GM12878 (cell line): ENCODE results near the gene UBE2Q2. TPM values are rescaled to one million over a fixed set of nuclear protein-coding genes. Genes with fewer than 3 reads are reported as not detected.

Source experiments
- ATAC-seq: fragments of 200-7000 bp; cut with Tn5 transposase; 3 replicates; pipeline ENCODE4 v1.9.1; 2020; ENCODE audit warnings: mild to moderate bottlenecking, moderate library complexity
- Bru-seq: library from RNA; stranded (reverse); fragments of 400-500 nt; gene quantifications from one replicate; lab custom pipeline; 2021; lab: Mats Ljungman, UMichigan
- BruChase-seq, 2 experiments: library from RNA; stranded (reverse); fragments of 400-500 nt; gene quantifications; one replicate each; lab custom pipeline; 2021; lab: Mats Ljungman, UMichigan
- BruUV-seq: library from RNA; stranded (reverse); fragments of 400-500 nt; replicated peaks from 2 replicates; lab custom pipeline; 2021; lab: Mats Ljungman, UMichigan
- CTCF ChIA-PET: fragments of 300-600 bp; sonication (Branson Sonifier 250); formaldehyde crosslinking; extraction: SDS; loops from one replicate; lab custom pipeline; 2021; ENCODE audit warnings: inconsistent platforms; lab: Yijun Ruan, JAX
- POLR2A ChIA-PET: fragments of 350-600 bp; formaldehyde crosslinking; extraction: SDS; loops from one replicate; lab custom pipeline; 2021; ENCODE audit warnings: inconsistent platforms; lab: Charles Lee
- RAD21 ChIA-PET: fragments of 300-600 bp; sonication (Branson Sonifier 250); formaldehyde crosslinking; loops from one replicate; lab custom pipeline; 2023; ENCODE audit warnings: antibody characterized with exemption; ENCODE audit not compliant: unreplicated experiment; lab: Charles Lee
- SMC1A ChIA-PET: fragments of 300-600 bp; sonication (Branson Sonifier 250); formaldehyde crosslinking; loops from one replicate; lab custom pipeline; 2023; ENCODE audit not compliant: unreplicated experiment, uncharacterized antibody; lab: Charles Lee
- DNase-seq: peaks from one replicate; pipeline ENCODE4 v3.0.0-alpha.2; 2011; ENCODE audit warnings: low read depth, low spot score
- FAIRE-seq: peaks from 3 replicates; lab custom pipeline; 2011; peaks lifted over from hg19 to GRCh38; lab: Jason Lieb, UNC
- H2AFZ ChIP-seq: 2 replicates; pipeline ENCODE4 v1.6.0; 2011; ENCODE audit warnings: low read depth, low read length, control low read depth; ENCODE audit not compliant: control insufficient read depth
- H3K27ac ChIP-seq: 2 replicates; pipeline ENCODE4 v1.5.1; 2011; ENCODE audit warnings: control low read depth; ENCODE audit not compliant: control insufficient read depth, insufficient read depth
- H3K27me3 ChIP-seq, 2 experiments: replicated peaks in 1 of 2; 2 replicates each; pipeline versions ENCODE4 v1.6.0 to v1.6.1; 2011; ENCODE audit warnings: low read length in 1 of 2; ENCODE audit not compliant: control insufficient read depth in 2 of 2, insufficient read depth in 2 of 2
- H3K36me3 ChIP-seq, 2 experiments: 2 replicates each; pipeline ENCODE4 v1.5.1; 2011; ENCODE audit warnings: low read length in 1 of 2; ENCODE audit not compliant: control insufficient read depth in 2 of 2, insufficient read depth in 2 of 2
- H3K4me1 ChIP-seq: 2 replicates; pipeline ENCODE4 v1.6.1; 2011; ENCODE audit warnings: mild to moderate bottlenecking, low read length, moderate library complexity, mixed read lengths; ENCODE audit not compliant: control insufficient read depth, insufficient read depth
- H3K4me2 ChIP-seq: 2 replicates; pipeline ENCODE4 v1.6.0; 2011; ENCODE audit warnings: control low read depth; ENCODE audit not compliant: control insufficient read depth, insufficient read depth
- H3K4me3 ChIP-seq: fragments of 200-600 bp; sonication (generic); 2 replicates; pipeline ENCODE4 v1.5.1; 2016
- H3K79me2 ChIP-seq: 2 replicates; pipeline ENCODE4 v1.6.0; 2011; ENCODE audit warnings: low read length; ENCODE audit not compliant: control insufficient read depth, insufficient read depth
- H3K9ac ChIP-seq: 2 replicates; pipeline ENCODE4 v1.8.0; 2011; ENCODE audit warnings: low read length, control low read depth, mixed read lengths; ENCODE audit not compliant: control insufficient read depth, insufficient read depth
- H3K9me3 ChIP-seq: replicated peaks from 3 replicates; pipeline ENCODE4 v1.5.1; 2011; ENCODE audit warnings: mild to moderate bottlenecking, low read length; ENCODE audit not compliant: control insufficient read depth, insufficient read depth
- H4K20me1 ChIP-seq: 2 replicates; pipeline ENCODE4 v1.6.0; 2011; ENCODE audit not compliant: control insufficient read depth, insufficient read depth
- GATAD2B ChIP-seq: fragments of 450-650 bp; conservative IDR thresholded peaks from 2 replicates; pipeline ENCODE4 v1.6.1; 2017; ENCODE audit warnings: low read depth, mild to moderate bottlenecking, moderate library complexity
- HDGF ChIP-seq: fragments of 450-650 bp; IDR thresholded peaks from 2 replicates; pipeline ENCODE4 v1.6.1; 2016; ENCODE audit warnings: antibody characterized with exemption
- IKZF1 ChIP-seq: fragments of 450-650 bp; conservative IDR thresholded peaks from 2 replicates; pipeline ENCODE4 v1.6.1; 2017; ENCODE audit warnings: antibody characterized with exemption, mild to moderate bottlenecking
- MEF2A ChIP-seq: IDR thresholded peaks from 2 replicates; pipeline ENCODE4 v1.6.1; 2011; ENCODE audit warnings: low read depth, mild to moderate bottlenecking, low read length, moderate library complexity; ENCODE audit not compliant: insufficient read depth
- MXI1 ChIP-seq: fragments of 150-350 bp; IDR thresholded peaks from 2 replicates; pipeline ENCODE4 v1.6.1; 2011; ENCODE audit warnings: low read depth, mild to moderate bottlenecking, inconsistent platforms, low read length, improper control_type of control experiment
- NR2F1 ChIP-seq: fragments of 450-650 bp; conservative IDR thresholded peaks from 2 replicates; pipeline ENCODE4 v1.6.1; 2017; ENCODE audit warnings: mild to moderate bottlenecking
- SIN3A ChIP-seq: IDR thresholded peaks from 2 replicates; pipeline ENCODE4 v1.6.1; 2012; ENCODE audit warnings: low read depth, low read length, improper control_type of control experiment
- SMARCA5 ChIP-seq: fragments of 450-650 bp; IDR thresholded peaks from 2 replicates; pipeline ENCODE4 v1.6.1; 2017; ENCODE audit warnings: mild to moderate bottlenecking
- TCF3 ChIP-seq: IDR thresholded peaks from 2 replicates; pipeline ENCODE4 v1.6.1; 2012; ENCODE audit warnings: low read depth, mild to moderate bottlenecking, low read length, borderline replicate concordance; ENCODE audit not compliant: insufficient read depth
- ZNF622 ChIP-seq: fragments of 450-650 bp; IDR thresholded peaks from 2 replicates; pipeline ENCODE4 v1.6.1; 2017; ENCODE audit warnings: mild to moderate bottlenecking, inconsistent platforms
- WGBS: methylation state at CpG from one replicate; pipeline ENCODE4 v1.1.6; 2016; ENCODE audit warnings: low lambda C conversion rate; ENCODE audit not compliant: insufficient replicate concordance, insufficient coverage; ENCODE audit errors: missing lambda C conversion rate; 5-methylcytosine and 5-hydroxymethylcytosine counted together
- in situ Hi-C: fragments of 300-500 bp; cut with MboI; formaldehyde crosslinking; loops from 9 replicates; pipeline ENCODE4 v1.14.3; 2018; ENCODE audit warnings: mixed read lengths
- intact Hi-C: fragments of 100-400 bp; cut with micrococcal nuclease; formaldehyde crosslinking; loops from one replicate; pipeline ENCODE4 v1.14.2; 2022; ENCODE audit not compliant: unreplicated experiment
- long read RNA-seq, 2 experiments: library from polyadenylated mRNA; unstranded; transcript quantifications; one replicate each; pipeline ENCODE4 v2.0.0, GENCODE V29; 2019 to 2020
- polyA minus RNA-seq, 3 experiments: library from RNA; depleted of rRNA, polyadenylated mRNA; stranded (reverse); fragments of >200 nt; gene quantifications; 2 replicates each; pipeline ENCODE4 v1.2.3, GENCODE V29; 2011
- polyA plus RNA-seq, 11 experiments: library from polyadenylated mRNA; depleted of rRNA in 4 of 11; unstranded in 6 of 11; stranded (reverse) in 5 of 11; fragments of >200 nt; fragmentation: Nextera tagmentation in 4 of 11; fragmentation: Illumina TruSeq in 1 of 11; extraction: Ambion mirVana in 4 of 11; extraction: Trizol in 1 of 11; gene quantifications; 1 replicate in 1 of 11; 2 replicates in 10 of 11; pipeline versions ENCODE4 v1.2.1 to v1.2.3, GENCODE V29; 2011 to 2016; ENCODE audit warnings: inconsistent platforms in 2 of 11, missing spikeins in 2 of 11, low read depth in 1 of 11
- total RNA-seq, 4 experiments: library from RNA; depleted of rRNA in 3 of 4; stranded (reverse); fragments of >200 nt in 3 of 4; fragmentation: Illumina TruSeq in 1 of 4; extraction: Trizol in 1 of 4; gene quantifications; 2 replicates each; pipeline versions ENCODE4 v1.2.1 to v1.2.3, GENCODE V29; 2013 to 2021
- TF ChIP-seq, protein P1 (sequence below): IDR thresholded peaks from 2 replicates; pipeline ENCODE4 v1.6.1; 2012; ENCODE audit warnings: low read depth, low read length, improper control_type of control experiment
- TF ChIP-seq, protein P2 (sequence below): fragments of 450-650 bp; IDR thresholded peaks from 2 replicates; pipeline ENCODE4 v1.6.1; 2017; ENCODE audit warnings: mild to moderate bottlenecking, moderate library complexity

The UBE2Q2 gene
- total RNA-seq (2013; cell fraction: nucleolus; rRNA removed): 23.1 and 32.2 TPM in 2 replicates
- 19.8 and 21.8 TPM in 2 replicates for total RNA-seq (2014; rRNA removed)
- total RNA-seq (2014; rRNA removed; fragmentation: Illumina TruSeq; extraction: Trizol): 28.9 and 31.9 TPM in 2 replicates
- 22.0 and 22.7 TPM in 2 replicates for total RNA-seq (2021)
- polyA plus RNA-seq (2011; ENCODE audit: low read depth): 9.2 TPM
- 23.2 and 30.6 TPM in 2 replicates for polyA plus RNA-seq (2011; rRNA removed)
- polyA plus RNA-seq (2011; cell fraction: cytosol; rRNA removed): 8.3 and 9.4 TPM in 2 replicates
- 17.1 and 21.5 TPM in 2 replicates for polyA plus RNA-seq (2011; cell fraction: nucleus; rRNA removed)
- polyA plus RNA-seq (2012): 15.1 and 15.4 TPM in 2 replicates
- polyA plus RNA-seq (2014; fragmentation: Illumina TruSeq; extraction: Trizol): 24.8 and 33.0 TPM in 2 replicates
- 10 to 100 TPM; 11.1 to 13.0 TPM for polyA plus RNA-seq (2014; fragmentation: Nextera tagmentation; extraction: Ambion mirVana)
- 14.3 and 18.4 TPM in 2 replicates for polyA plus RNA-seq (2014; rRNA removed)
- 10 to 100 TPM; 21.1 to 28.8 TPM for polyA plus RNA-seq (2016; fragmentation: Nextera tagmentation; extraction: Ambion mirVana)
- 10.6 and 12.8 TPM in 2 replicates for polyA minus RNA-seq (2011; rRNA and poly(A)+ RNA removed)
- 7.3 and 12.6 TPM in 2 replicates for polyA minus RNA-seq (2011; cell fraction: cytosol; rRNA and poly(A)+ RNA removed)
- 15.8 and 27.4 TPM in 2 replicates for polyA minus RNA-seq (2011; cell fraction: nucleus; rRNA and poly(A)+ RNA removed)
- percentile 87 among the genes with signal in this experiment for Bru-seq, nascent RNA
- percentile 78 among the genes with signal in this experiment for BruChase-seq, experiment 1, labeled RNA remaining after a 6-hour chase
- percentile 80 among the genes with signal in this experiment for BruChase-seq, experiment 2, labeled RNA remaining after a 2-hour chase
- long read RNA-seq, experiment 1, transcript UBE2Q2-201 (13 exons, 3,130 nt): major isoform, 12 of 17 reads
- long read RNA-seq, experiment 1, partial matches to known transcripts: 1 of 17 reads
- long read RNA-seq, experiment 1, other reads (novel, unspliced or antisense): 3 of 17 reads
- long read RNA-seq, experiment 2, partial matches to known transcripts: 6 of 15 reads
- long read RNA-seq, experiment 2, other reads (novel, unspliced or antisense): 5 of 15 reads

DNA sequence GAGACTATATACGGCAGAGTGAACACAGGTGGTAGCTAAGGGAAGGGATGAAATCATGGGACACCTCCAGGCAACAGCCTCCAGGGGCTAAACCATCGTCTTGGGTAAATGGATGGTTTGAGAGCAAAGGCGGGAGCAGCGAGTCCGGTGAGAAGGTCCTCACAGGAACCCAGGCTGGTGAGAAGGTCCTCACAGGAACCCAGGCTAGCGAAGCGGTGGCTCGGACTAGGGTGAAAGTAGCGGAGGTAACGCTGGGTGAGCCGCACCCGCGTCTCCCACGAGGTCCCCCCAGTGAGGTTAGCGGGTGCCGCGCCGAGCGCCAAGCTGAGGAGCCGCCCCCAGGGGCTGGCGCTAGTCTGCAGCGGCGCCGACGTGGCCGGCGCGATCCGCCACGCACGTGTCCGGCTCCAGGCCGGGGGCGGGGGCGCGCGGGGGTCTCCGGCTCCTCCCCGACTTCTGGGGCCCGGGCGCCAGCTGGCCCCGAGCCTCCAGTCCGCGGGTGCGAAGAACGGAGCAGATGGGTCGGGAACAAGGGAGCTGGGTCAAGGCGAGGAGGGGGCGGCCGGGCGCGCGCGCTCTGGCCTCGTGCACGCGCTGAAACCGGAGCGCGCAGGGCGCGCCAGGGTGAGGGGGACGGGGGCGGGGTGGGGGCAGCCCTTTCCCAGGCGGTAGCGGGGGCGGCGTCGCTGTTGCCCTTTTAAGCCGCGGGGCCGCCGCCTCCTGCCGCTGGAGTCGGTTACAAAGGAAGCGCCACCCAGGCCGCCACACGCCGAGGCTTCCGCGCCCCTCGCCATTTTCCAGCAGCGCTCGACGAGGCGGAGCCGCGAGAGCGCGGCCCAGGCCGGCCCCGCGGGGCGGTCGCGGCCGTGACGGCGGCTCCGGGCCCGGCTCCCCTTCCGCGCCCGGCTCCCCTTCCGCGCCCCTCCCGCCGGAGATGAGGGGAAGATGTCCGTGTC is at the start of gene UBE2Q2:
UBE2Q2 (plus strand) TSS at position 726 of the 956 bp plus-strand sequence; CDS start at position 946, 220 bp downstream.
- intact Hi-C loops: no loop called here
- ATAC-seq: peak; percentile 78
- TF ChIP-seq TCF3: 0 out of 2 replicates have a peak, but pooled peaks have one; percentile 6
- TF ChIP-seq SMARCA5: peak; percentile 68
- TF ChIP-seq MXI1: peak; percentile 79; the same call in 1 of the 2 replicates
- TF ChIP-seq MEF2A: no peak
- TF ChIP-seq, protein P1, sequence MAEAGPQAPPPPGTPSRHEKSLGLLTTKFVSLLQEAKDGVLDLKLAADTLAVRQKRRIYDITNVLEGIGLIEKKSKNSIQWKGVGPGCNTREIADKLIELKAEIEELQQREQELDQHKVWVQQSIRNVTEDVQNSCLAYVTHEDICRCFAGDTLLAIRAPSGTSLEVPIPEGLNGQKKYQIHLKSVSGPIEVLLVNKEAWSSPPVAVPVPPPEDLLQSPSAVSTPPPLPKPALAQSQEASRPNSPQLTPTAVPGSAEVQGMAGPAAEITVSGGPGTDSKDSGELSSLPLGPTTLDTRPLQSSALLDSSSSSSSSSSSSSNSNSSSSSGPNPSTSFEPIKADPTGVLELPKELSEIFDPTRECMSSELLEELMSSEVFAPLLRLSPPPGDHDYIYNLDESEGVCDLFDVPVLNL: no peak
- 0 out of 2 replicates have a peak, but pooled peaks have one; percentile 24 for TF ChIP-seq SIN3A
- no peak for TF ChIP-seq ZNF622
- TF ChIP-seq HDGF: 0 out of 2 replicates have a peak, but pooled peaks have one; percentile 21
- TF ChIP-seq IKZF1: peak; percentile 75
- TF ChIP-seq, protein P2, sequence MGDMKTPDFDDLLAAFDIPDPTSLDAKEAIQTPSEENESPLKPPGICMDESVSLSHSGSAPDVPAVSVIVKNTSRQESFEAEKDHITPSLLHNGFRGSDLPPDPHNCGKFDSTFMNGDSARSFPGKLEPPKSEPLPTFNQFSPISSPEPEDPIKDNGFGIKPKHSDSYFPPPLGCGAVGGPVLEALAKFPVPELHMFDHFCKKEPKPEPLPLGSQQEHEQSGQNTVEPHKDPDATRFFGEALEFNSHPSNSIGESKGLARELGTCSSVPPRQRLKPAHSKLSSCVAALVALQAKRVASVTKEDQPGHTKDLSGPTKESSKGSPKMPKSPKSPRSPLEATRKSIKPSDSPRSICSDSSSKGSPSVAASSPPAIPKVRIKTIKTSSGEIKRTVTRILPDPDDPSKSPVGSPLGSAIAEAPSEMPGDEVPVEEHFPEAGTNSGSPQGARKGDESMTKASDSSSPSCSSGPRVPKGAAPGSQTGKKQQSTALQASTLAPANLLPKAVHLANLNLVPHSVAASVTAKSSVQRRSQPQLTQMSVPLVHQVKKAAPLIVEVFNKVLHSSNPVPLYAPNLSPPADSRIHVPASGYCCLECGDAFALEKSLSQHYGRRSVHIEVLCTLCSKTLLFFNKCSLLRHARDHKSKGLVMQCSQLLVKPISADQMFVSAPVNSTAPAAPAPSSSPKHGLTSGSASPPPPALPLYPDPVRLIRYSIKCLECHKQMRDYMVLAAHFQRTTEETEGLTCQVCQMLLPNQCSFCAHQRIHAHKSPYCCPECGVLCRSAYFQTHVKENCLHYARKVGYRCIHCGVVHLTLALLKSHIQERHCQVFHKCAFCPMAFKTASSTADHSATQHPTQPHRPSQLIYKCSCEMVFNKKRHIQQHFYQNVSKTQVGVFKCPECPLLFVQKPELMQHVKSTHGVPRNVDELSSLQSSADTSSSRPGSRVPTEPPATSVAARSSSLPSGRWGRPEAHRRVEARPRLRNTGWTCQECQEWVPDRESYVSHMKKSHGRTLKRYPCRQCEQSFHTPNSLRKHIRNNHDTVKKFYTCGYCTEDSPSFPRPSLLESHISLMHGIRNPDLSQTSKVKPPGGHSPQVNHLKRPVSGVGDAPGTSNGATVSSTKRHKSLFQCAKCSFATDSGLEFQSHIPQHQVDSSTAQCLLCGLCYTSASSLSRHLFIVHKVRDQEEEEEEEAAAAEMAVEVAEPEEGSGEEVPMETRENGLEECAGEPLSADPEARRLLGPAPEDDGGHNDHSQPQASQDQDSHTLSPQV: peak; percentile 49; the same call in 1 of the 2 replicates
- peak; percentile 68 for TF ChIP-seq GATAD2B
- 0 out of 2 replicates have a peak, but pooled peaks have one; percentile 50 for TF ChIP-seq NR2F1

More for the DNA sequence above, at the start of gene UBE2Q2:
- BruUV-seq: no TSS peak
- Histone ChIP-seq H3K4me2 (peak within 1 kb of the TSS; percentile 88), H3K4me1 (peaks cover 10% of the 10 kb centered on the region), H3K4me3 (peak within 1 kb of the TSS; percentile 93), H3K9me3 (no peaks in the 10 kb centered on the region), H3K27me3 (no peaks in the 10 kb centered on the region), H4K20me1 (no peaks in the 10 kb centered on the region), H2AFZ (peak within 1 kb of the TSS; percentile 91), H3K36me3 (no peaks in the 10 kb centered on the region), H3K27ac (peak within 1 kb of the TSS; percentile 63), H3K79me2 (peaks cover 34% of the 10 kb centered on the region), H3K9ac (peak within 1 kb of the TSS; percentile 84)
- FAIRE-seq (peak; percentile 56), DNase-seq (no peak)
- ChIA-PET POLR2A (interaction anchor here (0.6 to 1.2 kb wide), 5 partner anchors 11 to 216 kb away, joined by 3 to 6 read pairs (median 3); no protein-coding TSS in a partner anchor), CTCF (interaction anchor here (0.6 to 2.7 kb wide), 8 partner anchors 11 to 305 kb away, joined by 3 to 11 read pairs (median 6); no protein-coding TSS in a partner anchor), SMC1A (interaction anchor here (1.1 to 2.4 kb wide), 3 partner anchors 25 to 64 kb away, joined by 3 to 13 read pairs (median 3); partner anchors contain the start of gene FBXO22), RAD21 (interaction anchor here (0.5 to 1.5 kb wide), 7 partner anchors 40 to 216 kb away, joined by 3 to 4 read pairs (median 3); no protein-coding TSS in a partner anchor)
- in situ Hi-C loops: no loop called here
- 1% methylated on average over 51 of the region's 109 CpGs for WGBS
